Measurements from ENCODE around the gene PIWIL4.
"Not testable (repeated sequence)": the region's sequence is repeated elsewhere in the genome, so short reads cannot be mapped to it uniquely, and the experiment has no call there.

The PIWIL4 gene

GRCh38 chr11:94546162-94546470, 21.1 kb upstream of the PIWIL4 start:
- in situ Hi-C loops (cut with MboI; ENCODE audit: low sequenced_read_pairs): no loop called here

GRCh38 chr11:94546886-94547285, 20.3 kb upstream of the PIWIL4 start:
- in situ Hi-C loops (cut with MboI; ENCODE audit: low sequenced_read_pairs): no loop called here

- in situ Hi-C loops (cut with MboI; ENCODE audit: low sequenced_read_pairs): no loop called here
Observed at GRCh38 chr11:94549146-94549545, 18.0 kb upstream of the PIWIL4 start.

GRCh38 chr11:94550513-94550912, 16.7 kb upstream of the PIWIL4 start:
- in situ Hi-C loops (cut with MboI; ENCODE audit: low sequenced_read_pairs): no loop called here

GRCh38 chr11:94553938-94554337, 13.2 kb upstream of the PIWIL4 start:
- in situ Hi-C loops (cut with MboI; ENCODE audit: low sequenced_read_pairs): no loop called here

GRCh38 chr11:94555752-94556329, 11.3 kb upstream of the PIWIL4 start:
- in situ Hi-C loops (cut with MboI; ENCODE audit: low sequenced_read_pairs): not testable (repeated sequence)

- in situ Hi-C loops (cut with MboI; ENCODE audit: low sequenced_read_pairs): no loop called here
Observed at GRCh38 chr11:94557421-94557820, 9.7 kb upstream of the PIWIL4 start.

- in situ Hi-C loops (cut with MboI; ENCODE audit: low sequenced_read_pairs): no loop called here
Observed at GRCh38 chr11:94557992-94558391, 9.2 kb upstream of the PIWIL4 start.

GRCh38 chr11:94558468-94558867, 8.7 kb upstream of the PIWIL4 start:
- in situ Hi-C loops (cut with MboI; ENCODE audit: low sequenced_read_pairs): no loop called here

- in situ Hi-C loops (cut with MboI; ENCODE audit: low sequenced_read_pairs): no loop called here
Observed at GRCh38 chr11:94558932-94559331, 8.2 kb upstream of the PIWIL4 start.

- in situ Hi-C loops (cut with MboI; ENCODE audit: low sequenced_read_pairs): no loop called here
Observed at GRCh38 chr11:94559361-94559760, 7.8 kb upstream of the PIWIL4 start.

- in situ Hi-C loops (cut with MboI; ENCODE audit: low sequenced_read_pairs): no loop called here
Observed at GRCh38 chr11:94560834-94561233, 6.3 kb upstream of the PIWIL4 start.

- in situ Hi-C loops (cut with MboI; ENCODE audit: low sequenced_read_pairs): no loop called here
Observed at GRCh38 chr11:94563176-94563847, 3.9 kb upstream of the PIWIL4 start.

- in situ Hi-C loops (cut with MboI; ENCODE audit: low sequenced_read_pairs): no loop called here
Observed at GRCh38 chr11:94563848-94564467, 3.2 kb upstream of the PIWIL4 start.

- in situ Hi-C loops (cut with MboI; ENCODE audit: low sequenced_read_pairs): no loop called here
Observed at GRCh38 chr11:94568200-94568599, 1.0 kb downstream of the PIWIL4 start.

GRCh38 chr11:94568717-94569116, 1.5 kb downstream of the PIWIL4 start:
- in situ Hi-C loops (cut with MboI; ENCODE audit: low sequenced_read_pairs): no loop called here

GRCh38 chr11:94572975-94573374, 5.8 kb downstream of the PIWIL4 start:
- in situ Hi-C loops (cut with MboI; ENCODE audit: low sequenced_read_pairs): not testable (repeated sequence)

- in situ Hi-C loops (cut with MboI; ENCODE audit: low sequenced_read_pairs): no loop called here
Observed at GRCh38 chr11:94574193-94574961, 7.2 kb downstream of the PIWIL4 start.

GRCh38 chr11:94576306-94576705, 9.1 kb downstream of the PIWIL4 start:
- in situ Hi-C loops (cut with MboI; ENCODE audit: low sequenced_read_pairs): no loop called here

GRCh38 chr11:94577841-94578240, 10.7 kb downstream of the PIWIL4 start:
- in situ Hi-C loops (cut with MboI; ENCODE audit: low sequenced_read_pairs): no loop called here

GRCh38 chr11:94581926-94582325, 14.8 kb downstream of the PIWIL4 start:
- in situ Hi-C loops (cut with MboI; ENCODE audit: low sequenced_read_pairs): no loop called here

All from HL-60/S4 (cell line).